ENCODE results near the gene S100A14. TPM values are rescaled to one million over a fixed set of nuclear protein-coding genes. Genes with fewer than 3 reads are reported as not detected.

The S100A14 gene
- total RNA-seq, 1 experiment from 2014 or later, result 0.63 TPM

DNA sequence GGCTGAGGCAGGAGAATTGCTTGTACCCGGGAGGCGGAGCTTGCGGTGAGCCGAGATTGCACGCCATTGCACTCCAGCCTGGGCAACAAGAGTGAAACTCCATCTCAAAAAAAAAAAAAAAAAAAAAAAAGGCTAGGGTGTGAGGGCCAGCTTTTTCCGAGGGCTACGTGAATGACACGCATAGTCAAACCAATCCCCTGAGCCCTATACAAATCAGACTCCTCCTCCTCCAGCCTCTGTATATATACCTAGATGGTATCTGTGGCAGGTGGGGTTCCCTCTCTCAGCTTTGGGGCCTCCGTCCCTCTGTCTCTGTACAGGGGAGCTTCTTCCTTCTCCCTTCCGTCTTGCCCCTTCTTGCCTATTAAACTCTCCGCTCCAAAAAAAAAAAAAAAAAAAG is 9.9 kb downstream of the S100A14 start:
- H3K9ac ChIP-seq (ENCODE audit: extremely low read depth, insufficient read length, low read length), result no peak overlapping the region
- no peaks in the 10 kb centered on the region for H3K9me3 Mint-ChIP-seq
- H2BK5ac ChIP-seq (ENCODE audit: insufficient read length, low read length), result no peak overlapping the region
- H3K4me1 Mint-ChIP-seq, result peaks cover 24 to 27% of the 10 kb centered on the region in 2 experiments
- H3K4me2 ChIP-seq (ENCODE audit: insufficient read depth, insufficient read length, low read length), result no peak overlapping the region
- H4K20me1 ChIP-seq (ENCODE audit: control insufficient read depth, insufficient read depth, insufficient read length), result no peaks in the 10 kb centered on the region
- H3K9me3 ChIP-seq (ENCODE audit: control insufficient read depth, low read depth, low read length), result no peaks in the 10 kb centered on the region
- H3K27me3 Mint-ChIP-seq (ENCODE audit: low read depth), result peaks cover 2% of the 10 kb centered on the region
- H3T11ph ChIP-seq (ENCODE audit: low read length), result no peak overlapping the region
- no peak overlapping the region for H3K14ac ChIP-seq (ENCODE audit: insufficient read depth, low read length)
- no peak overlapping the region for H2AFZ ChIP-seq (ENCODE audit: low read length)
- H3K79me1 ChIP-seq (ENCODE audit: insufficient read depth, low read depth, low read length, poor library complexity, severe bottlenecking), result no peaks in the 10 kb centered on the region
- no peak overlapping the region for H3K27ac ChIP-seq (ENCODE audit: insufficient read length, low read depth, low read length)
- no peak overlapping the region for H3K23ac ChIP-seq (ENCODE audit: insufficient read length, low read depth, low read length)
- no peak overlapping the region for H4K91ac ChIP-seq (ENCODE audit: insufficient read length, low read depth, low read length)
- peaks cover 3% of the 10 kb centered on the region for H3K23me2 ChIP-seq (ENCODE audit: insufficient read length, low read depth, low read length, poor library complexity, severe bottlenecking)
- H3K4me3 Mint-ChIP-seq, result no peak overlapping the region
- no peak overlapping the region for H2BK20ac ChIP-seq (ENCODE audit: low read depth, low read length, poor library complexity, severe bottlenecking)
- peaks cover 0 to 6% (median 4%) of the 10 kb centered on the region in 3 experiments; a peak in 3 of 7 replicates for H3K36me3 Mint-ChIP-seq (ENCODE audit: insufficient read depth in 1 of 3, low read depth in 3 of 3)
- no peak overlapping the region for H2BK15ac ChIP-seq (ENCODE audit: low read depth, low read length)
- no peak overlapping the region for H2AK5ac ChIP-seq (ENCODE audit: insufficient read length, low read length)
- H3K79me2 ChIP-seq (ENCODE audit: insufficient read depth, low read length), result no peaks in the 10 kb centered on the region
- DNase-seq, result no peak
- H3K56ac ChIP-seq (ENCODE audit: insufficient read length, low read depth, low read length), result no peak overlapping the region
- H4K8ac ChIP-seq (replicated peaks; ENCODE audit: insufficient read length, low read depth, low read length), result no peak overlapping the region
- no peak overlapping the region for H2BK12ac ChIP-seq (ENCODE audit: insufficient read length, low read depth, low read length)
- H3K4ac ChIP-seq (ENCODE audit: low read depth, low read length), result no peak overlapping the region
- H3K27me3 ChIP-seq (ENCODE audit: insufficient read depth, low read length), result no peaks in the 10 kb centered on the region
- H3K27ac Mint-ChIP-seq, result no peak overlapping the region
- no peak overlapping the region for H3K18ac ChIP-seq (ENCODE audit: insufficient read length, low read depth, low read length)
- TF ChIP-seq, protein P1, sequence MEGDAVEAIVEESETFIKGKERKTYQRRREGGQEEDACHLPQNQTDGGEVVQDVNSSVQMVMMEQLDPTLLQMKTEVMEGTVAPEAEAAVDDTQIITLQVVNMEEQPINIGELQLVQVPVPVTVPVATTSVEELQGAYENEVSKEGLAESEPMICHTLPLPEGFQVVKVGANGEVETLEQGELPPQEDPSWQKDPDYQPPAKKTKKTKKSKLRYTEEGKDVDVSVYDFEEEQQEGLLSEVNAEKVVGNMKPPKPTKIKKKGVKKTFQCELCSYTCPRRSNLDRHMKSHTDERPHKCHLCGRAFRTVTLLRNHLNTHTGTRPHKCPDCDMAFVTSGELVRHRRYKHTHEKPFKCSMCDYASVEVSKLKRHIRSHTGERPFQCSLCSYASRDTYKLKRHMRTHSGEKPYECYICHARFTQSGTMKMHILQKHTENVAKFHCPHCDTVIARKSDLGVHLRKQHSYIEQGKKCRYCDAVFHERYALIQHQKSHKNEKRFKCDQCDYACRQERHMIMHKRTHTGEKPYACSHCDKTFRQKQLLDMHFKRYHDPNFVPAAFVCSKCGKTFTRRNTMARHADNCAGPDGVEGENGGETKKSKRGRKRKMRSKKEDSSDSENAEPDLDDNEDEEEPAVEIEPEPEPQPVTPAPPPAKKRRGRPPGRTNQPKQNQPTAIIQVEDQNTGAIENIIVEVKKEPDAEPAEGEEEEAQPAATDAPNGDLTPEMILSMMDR (conservative IDR thresholded peaks at IDR 0.05), result no peak
- H3K4me1 ChIP-seq (ENCODE audit: insufficient read depth, low read length), result peaks cover 5% of the 10 kb centered on the region; the same call in 1 of the 2 replicates
- no CpG with 5 or more reads among the region's 11 CpGs for WGBS (ENCODE audit: extremely low coverage, insufficient read length, low lambda C conversion rate)
- no peak overlapping the region for H4K5ac ChIP-seq (ENCODE audit: insufficient read length, low read depth, low read length)
- no peak overlapping the region for H2BK120ac ChIP-seq (ENCODE audit: low read depth, low read length, poor library complexity, severe bottlenecking)
